ENCODE data around the gene MYO3A.
"Not testable (repeated sequence)": the region's sequence is repeated elsewhere in the genome, so short reads cannot be mapped to it uniquely, and the experiment has no call there.

- not testable (repeated sequence) for TF ChIP-seq CTCF (conservative IDR thresholded peaks at IDR 0.05 in 1 of 2, IDR thresholded peaks at IDR 0.05 in 1 of 2; ENCODE audit: low read depth in 1 of 2, low read length in 2 of 2); EZH2 (IDR thresholded peaks at IDR 0.05; ENCODE audit: low read length, missing control alignments)
Measured at GRCh38 chr10:26097549-26097948, 163.5 kb downstream of the MYO3A start.

Data from fibroblast of lung (primary cell).